MM.1S (cell line): ENCODE results near the gene DDX1.

Experiments
- DNase-seq: peaks from one replicate; pipeline ENCODE4 v3.0.0-alpha.2; 2015
- H2AFZ ChIP-seq: fragments of 300-600 bp; sonication (generic); 2 replicates; pipeline ENCODE4 v1.6.0; 2016; ENCODE audit warnings: antibody characterized with exemption, low read length
- H3F3A ChIP-seq: fragments of 300-600 bp; sonication (generic); 2 replicates; pipeline ENCODE4 v1.6.1; 2016; ENCODE audit warnings: mild to moderate bottlenecking, antibody characterized with exemption, low read length, moderate library complexity, mixed read lengths; ENCODE audit not compliant: insufficient read depth
- H3K27ac ChIP-seq: fragments of 300-600 bp; sonication (generic); 2 replicates; pipeline ENCODE4 v1.5.1; 2016; ENCODE audit warnings: mild to moderate bottlenecking, low read length
- H3K27me3 ChIP-seq: fragments of 300-600 bp; sonication (generic); replicated peaks from 2 replicates; pipeline ENCODE4 v1.6.0; 2016; ENCODE audit warnings: low read length; ENCODE audit not compliant: insufficient read depth
- H3K36me3 ChIP-seq: fragments of 300-600 bp; sonication (generic); replicated peaks from 2 replicates; pipeline ENCODE4 v1.6.1; 2016; ENCODE audit warnings: mild to moderate bottlenecking, low read length, mixed read lengths; ENCODE audit not compliant: insufficient read depth
- H3K4me1 ChIP-seq: fragments of 300-600 bp; sonication (generic); 2 replicates; pipeline ENCODE4 v1.6.1; 2016; ENCODE audit warnings: low read length, mixed read lengths
- H3K4me2 ChIP-seq: fragments of 300-600 bp; sonication (generic); 2 replicates; pipeline ENCODE4 v1.6.0; 2016; ENCODE audit warnings: low read depth, low read length
- H3K4me3 ChIP-seq: fragments of 300-600 bp; sonication (generic); 2 replicates; pipeline ENCODE4 v1.5.1; 2016; ENCODE audit warnings: low read length, mixed read lengths
- H3K79me2 ChIP-seq: fragments of 300-600 bp; sonication (generic); 2 replicates; pipeline ENCODE4 v1.6.1; 2016; ENCODE audit warnings: mixed run types, low read length, mixed read lengths
- H3K9ac ChIP-seq: fragments of 300-600 bp; sonication (generic); 2 replicates; pipeline ENCODE4 v1.6.1; 2016; ENCODE audit warnings: low read length, mixed read lengths
- H3K9me2 ChIP-seq: fragments of 300-600 bp; sonication (generic); replicated peaks from 2 replicates; pipeline ENCODE4 v1.6.1; 2016; ENCODE audit warnings: mild to moderate bottlenecking, low read length, mixed read lengths; ENCODE audit not compliant: insufficient read depth
- H3K9me3 ChIP-seq: fragments of 300-600 bp; sonication (generic); replicated peaks from 2 replicates; pipeline ENCODE4 v1.6.1; 2016; ENCODE audit warnings: mild to moderate bottlenecking, low read length, mixed read lengths; ENCODE audit not compliant: insufficient read depth
- H4K20me1 ChIP-seq: fragments of 300-600 bp; sonication (generic); 2 replicates; pipeline ENCODE4 v1.6.1; 2016; ENCODE audit warnings: mild to moderate bottlenecking, low read length, moderate library complexity, mixed read lengths; ENCODE audit not compliant: insufficient read depth
- CTCF ChIP-seq: fragments of 300-600 bp; sonication (generic); IDR thresholded peaks from 2 replicates; pipeline ENCODE4 v1.5.1; 2016; ENCODE audit warnings: antibody characterized with exemption, low read length, mixed read lengths
- EZH2 ChIP-seq: fragments of 300-600 bp; sonication (generic); optimal IDR thresholded peaks from 2 replicates; pipeline ENCODE3; 2017; ENCODE audit warnings: low read depth, mild to moderate bottlenecking, antibody characterized with exemption, low read length, mixed read lengths
- EZH2phosphoT487 ChIP-seq: fragments of 300-600 bp; sonication (generic); IDR thresholded peaks from 2 replicates; pipeline ENCODE4 v1.6.1; 2018; ENCODE audit warnings: antibody characterized with exemption, low read length

The DDX1 gene

GRCh38 chr2:15666861-15667808 is 75.5 kb downstream of the DDX1 start:
- Histone ChIP-seq H3K27me3 (no peaks in the 10 kb centered on the region), H3K4me3 (no peak overlapping the region), H3K27ac (no peak overlapping the region), H3K9ac (no peak overlapping the region), H3K4me2 (no peak overlapping the region), H3F3A (no peaks in the 10 kb centered on the region), H3K36me3 (no peaks in the 10 kb centered on the region), H4K20me1 (no peaks in the 10 kb centered on the region), H3K79me2 (no peaks in the 10 kb centered on the region), H2AFZ (no peak overlapping the region), H3K9me2 (no peaks in the 10 kb centered on the region), H3K9me3 (no peaks in the 10 kb centered on the region), H3K4me1 (no peaks in the 10 kb centered on the region)
- no peak for DNase-seq
- TF ChIP-seq CTCF (no peak), EZH2 (no peak), EZH2phosphoT487 (no peak)

- no peak overlapping the region for H3K4me2 ChIP-seq
- TF ChIP-seq EZH2 (no peak), EZH2phosphoT487 (no peak), CTCF (no peak)
- H2AFZ ChIP-seq, result no peak overlapping the region
- H3K27ac ChIP-seq, result no peak overlapping the region
- no peak overlapping the region for H3K9ac ChIP-seq
- no peaks in the 10 kb centered on the region for H3K79me2 ChIP-seq
- H3K36me3 ChIP-seq, result no peaks in the 10 kb centered on the region
- H4K20me1 ChIP-seq, result no peaks in the 10 kb centered on the region
- H3K9me2 ChIP-seq, result no peaks in the 10 kb centered on the region
- no peaks in the 10 kb centered on the region for H3K9me3 ChIP-seq
- no peak for DNase-seq
- no peaks in the 10 kb centered on the region for H3K27me3 ChIP-seq
- H3F3A ChIP-seq, result no peaks in the 10 kb centered on the region
- H3K4me1 ChIP-seq, result no peaks in the 10 kb centered on the region
- H3K4me3 ChIP-seq, result no peak overlapping the region
Measured at GRCh38 chr2:15667809-15668556, 76.3 kb downstream of the DDX1 start.

- TF ChIP-seq EZH2 (no peak), CTCF (no peak), EZH2phosphoT487 (no peak)
- H3K79me2 ChIP-seq, result no peaks in the 10 kb centered on the region
- no peaks in the 10 kb centered on the region for H3K36me3 ChIP-seq
- H3K4me2 ChIP-seq, result no peak overlapping the region
- no peaks in the 10 kb centered on the region for H3F3A ChIP-seq
- H2AFZ ChIP-seq, result no peak overlapping the region
- no peaks in the 10 kb centered on the region for H4K20me1 ChIP-seq
- no peak overlapping the region for H3K9ac ChIP-seq
- H3K27ac ChIP-seq, result no peak overlapping the region
- no peak for DNase-seq
- H3K9me3 ChIP-seq, result no peaks in the 10 kb centered on the region
- no peak overlapping the region for H3K4me3 ChIP-seq
- no peaks in the 10 kb centered on the region for H3K4me1 ChIP-seq
- H3K27me3 ChIP-seq, result no peaks in the 10 kb centered on the region
- no peaks in the 10 kb centered on the region for H3K9me2 ChIP-seq
Measured at GRCh38 chr2:15668611-15669305, 77.1 kb downstream of the DDX1 start.
